HG03460 (cell line): Measurements from ENCODE around the gene TMA7B.
"Not testable (repeated sequence)": the region's sequence is repeated elsewhere in the genome, so short reads cannot be mapped to it uniquely, and the experiment has no call there.

Experiments used
- ATAC-seq: cut with Tn5 transposase; IDR thresholded peaks from one replicate; pipeline ENCODE4 v1.9.1; 2021; ENCODE audit not compliant: unreplicated experiment

TMA7B gene

GRCh38 chr22:39979048-39979447 lies 18.9 kb downstream of the TMA7B start:
- ATAC-seq, result no peak

- ATAC-seq, result no peak
These were observed 19.3 kb downstream of the TMA7B start for GRCh38 chr22:39979458-39979857.

GRCh38 chr22:39980596-39980995 lies 20.4 kb downstream of the TMA7B start:
- no peak for ATAC-seq

GRCh38 chr22:39983346-39983745 lies 23.1 kb downstream of the TMA7B start:
- ATAC-seq, result no peak

- no peak for ATAC-seq
These were observed 23.8 kb downstream of the TMA7B start for GRCh38 chr22:39984006-39984405.

- no peak for ATAC-seq
These were observed 24.5 kb downstream of the TMA7B start for GRCh38 chr22:39984746-39985145.

GRCh38 chr22:39985383-39986035 lies 25.3 kb downstream of the TMA7B start:
- no peak for ATAC-seq

- no peak for ATAC-seq
These were observed 28.4 kb downstream of the TMA7B start for GRCh38 chr22:39988386-39989114.

GRCh38 chr22:39989633-39990032 lies 29.4 kb downstream of the TMA7B start:
- ATAC-seq, result no peak

GRCh38 chr22:39990686-39991085 lies 30.5 kb downstream of the TMA7B start:
- no peak for ATAC-seq

GRCh38 chr22:39991159-39991860 lies 31.1 kb downstream of the TMA7B start:
- ATAC-seq, result no peak

GRCh38 chr22:39992088-39992826 lies 32.1 kb downstream of the TMA7B start:
- no peak for ATAC-seq

- not testable (repeated sequence) for ATAC-seq
These were observed 32.7 kb downstream of the TMA7B start for GRCh38 chr22:39992894-39993293.

GRCh38 chr22:39994041-39994565 lies 33.9 kb downstream of the TMA7B start:
- ATAC-seq, result no peak

GRCh38 chr22:39994566-39995392 lies 34.6 kb downstream of the TMA7B start, which contains the start of gene FAM83F:
Gene FAM83F (plus strand): TSS chr22:39994954. CDS start chr22:39995043, 89 bp downstream.
- no peak for ATAC-seq

GRCh38 chr22:39995393-39996252 lies 35.4 kb downstream of the TMA7B start:
- no peak for ATAC-seq

GRCh38 chr22:39996732-39997131 lies 36.5 kb downstream of the TMA7B start:
- ATAC-seq, result no peak

GRCh38 chr22:39997421-39997820 lies 37.2 kb downstream of the TMA7B start:
- ATAC-seq, result no peak
